Activated CD4-positive, alpha-beta T cell treated with anti-CD3 and anti-CD28 coated beads, Interleukin-2, amount 50 U/mL, for 4 hours (primary cell): Measurements from ENCODE around the gene TLE5.
"Not testable (repeated sequence)": the region's sequence is repeated elsewhere in the genome, so short reads cannot be mapped to it uniquely, and the experiment has no call there.

ENCODE experiments used
- DNase-seq, 2 experiments: peaks; one replicate each; pipeline ENCODE4 v3.0.0-alpha.2; 2020

TLE5 gene

DNA sequence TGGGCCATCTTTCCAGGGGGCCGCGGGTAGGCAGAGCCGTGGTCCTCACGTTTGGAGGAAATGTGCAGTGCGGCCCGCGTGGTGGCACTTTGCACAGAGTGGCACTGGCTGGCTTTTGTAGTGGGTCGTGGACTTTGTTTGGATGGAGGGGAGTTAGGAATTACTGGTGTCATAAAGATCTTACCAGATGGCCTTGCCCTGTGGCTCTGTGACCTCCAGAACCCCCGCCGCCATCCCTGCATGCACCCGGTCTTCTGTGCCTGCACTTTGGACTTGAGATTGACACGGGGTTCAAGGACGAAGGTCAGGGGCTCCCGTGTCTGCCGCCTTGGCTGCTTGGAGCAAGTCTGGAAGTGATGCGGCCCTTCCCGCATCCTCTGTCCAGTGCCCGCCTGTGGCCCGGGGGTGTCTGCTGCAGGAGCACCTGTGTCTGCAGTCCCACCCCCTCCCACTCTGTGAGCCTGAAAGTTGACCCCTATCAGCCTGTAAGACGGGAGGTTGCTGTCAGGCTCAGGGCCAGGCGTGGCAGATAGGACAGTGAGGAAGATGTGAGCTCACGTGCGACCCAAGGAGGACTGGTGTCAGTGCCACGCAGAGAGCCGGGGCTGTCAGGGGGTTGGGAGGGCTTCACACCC, 34.1 kb upstream of the TLE5 start:
- no peak for DNase-seq

- peak; percentile 60 to 71 for DNase-seq
These were observed 33.3 kb upstream of the TLE5 start for GRCh38 chr19:3095441-3096191.

GRCh38 chr19:3094601-3095440, 32.5 kb upstream of the TLE5 start:
- DNase-seq: peak in 1 of 2 experiments; percentile 9

DNA sequence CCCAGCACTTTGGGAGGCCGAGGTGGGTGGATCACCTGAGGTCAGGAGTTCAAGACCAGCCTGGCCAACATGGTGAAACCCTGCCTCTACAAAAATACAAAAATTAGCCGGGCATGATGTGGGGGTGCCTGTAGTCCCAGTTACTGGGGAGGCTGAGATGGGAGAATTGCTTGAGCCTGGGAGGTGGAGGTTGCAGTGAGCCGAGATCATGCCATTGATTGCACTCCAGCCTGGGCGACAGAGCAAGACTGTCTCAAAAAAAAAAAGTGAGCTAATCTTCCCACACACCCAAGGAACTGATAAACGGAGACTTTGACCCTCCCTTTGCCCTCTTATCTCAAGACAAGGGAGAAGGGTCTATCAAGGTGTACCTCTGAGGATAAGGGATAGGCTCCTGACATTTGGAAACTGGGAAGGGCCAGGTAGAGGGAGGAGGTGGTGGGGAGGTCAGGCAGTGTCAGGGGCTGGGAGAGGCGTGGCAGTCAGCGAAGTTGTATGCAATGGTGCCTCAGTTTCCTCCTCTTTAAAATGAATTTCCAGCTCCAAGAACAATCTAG, 27.1 kb upstream of the TLE5 start:
- not testable (repeated sequence) for DNase-seq

DNA sequence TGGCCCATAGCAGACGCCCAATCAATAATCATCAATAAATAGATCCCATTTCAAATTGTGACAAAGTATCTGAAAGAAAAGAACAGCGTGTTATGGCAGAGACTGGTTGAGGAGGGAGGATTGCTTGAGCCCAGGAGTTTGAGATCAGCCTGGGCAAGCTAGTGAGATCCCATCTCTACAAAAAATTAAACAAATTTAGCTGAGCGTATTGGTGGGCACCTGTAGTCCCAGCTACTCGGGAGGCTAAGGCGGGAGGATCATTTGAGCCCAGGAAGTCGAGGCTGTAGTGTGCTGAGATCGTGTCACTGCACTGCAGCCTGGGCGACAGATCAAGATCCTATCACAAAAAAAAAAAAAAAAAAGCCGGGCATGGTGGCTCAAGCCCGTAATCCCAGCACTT, 25.5 kb upstream of the TLE5 start:
- DNase-seq: no peak

DNA sequence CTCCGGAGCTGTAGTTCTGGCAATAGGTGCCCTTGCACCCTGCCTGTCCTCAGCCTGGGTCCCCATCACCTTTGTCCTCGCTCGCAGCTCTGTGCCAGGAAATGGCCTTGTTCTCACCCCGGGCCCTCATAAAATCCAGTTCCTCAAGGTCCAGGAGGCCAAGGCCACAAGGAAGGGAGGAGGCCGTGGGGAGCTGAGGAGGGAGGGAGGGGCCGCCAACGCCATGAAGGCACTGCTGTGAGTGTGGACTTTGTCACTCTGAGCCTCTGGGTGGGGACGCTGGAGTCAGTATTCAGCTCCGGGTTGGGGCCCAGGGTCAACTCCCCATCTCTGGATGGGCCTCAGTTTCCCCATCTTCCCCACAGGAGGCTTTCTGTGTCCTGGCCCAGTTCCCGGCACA, 22.6 kb upstream of the TLE5 start:
- DNase-seq: no peak

GRCh38 chr19:3083964-3084363, 21.7 kb upstream of the TLE5 start:
- DNase-seq: no peak

DNA sequence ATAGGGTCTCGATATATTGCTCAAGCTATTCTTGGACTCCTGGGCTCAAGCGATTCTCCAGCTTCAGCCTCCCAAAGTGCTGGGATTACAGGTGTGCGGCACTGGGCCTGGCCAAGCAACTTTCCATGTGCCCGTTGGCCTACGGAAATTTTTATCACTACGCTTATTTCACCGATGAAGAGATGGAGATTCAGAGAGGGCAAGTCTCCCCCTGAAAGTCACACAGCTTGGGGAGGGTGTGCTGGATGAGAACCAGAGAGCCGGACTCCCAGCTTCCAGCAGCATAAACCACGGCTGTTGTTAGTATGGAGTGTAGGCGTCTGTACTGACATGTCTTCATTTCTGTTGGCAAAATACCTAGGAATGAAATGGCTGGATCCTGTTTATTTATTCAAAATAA, 20.0 kb upstream of the TLE5 start:
- DNase-seq: no peak

- DNase-seq: no peak
These were observed 18.0 kb upstream of the TLE5 start for GRCh38 chr19:3080286-3080685.

- no peak for DNase-seq
These were observed 17.3 kb upstream of the TLE5 start for GRCh38 chr19:3079578-3079977.

DNA sequence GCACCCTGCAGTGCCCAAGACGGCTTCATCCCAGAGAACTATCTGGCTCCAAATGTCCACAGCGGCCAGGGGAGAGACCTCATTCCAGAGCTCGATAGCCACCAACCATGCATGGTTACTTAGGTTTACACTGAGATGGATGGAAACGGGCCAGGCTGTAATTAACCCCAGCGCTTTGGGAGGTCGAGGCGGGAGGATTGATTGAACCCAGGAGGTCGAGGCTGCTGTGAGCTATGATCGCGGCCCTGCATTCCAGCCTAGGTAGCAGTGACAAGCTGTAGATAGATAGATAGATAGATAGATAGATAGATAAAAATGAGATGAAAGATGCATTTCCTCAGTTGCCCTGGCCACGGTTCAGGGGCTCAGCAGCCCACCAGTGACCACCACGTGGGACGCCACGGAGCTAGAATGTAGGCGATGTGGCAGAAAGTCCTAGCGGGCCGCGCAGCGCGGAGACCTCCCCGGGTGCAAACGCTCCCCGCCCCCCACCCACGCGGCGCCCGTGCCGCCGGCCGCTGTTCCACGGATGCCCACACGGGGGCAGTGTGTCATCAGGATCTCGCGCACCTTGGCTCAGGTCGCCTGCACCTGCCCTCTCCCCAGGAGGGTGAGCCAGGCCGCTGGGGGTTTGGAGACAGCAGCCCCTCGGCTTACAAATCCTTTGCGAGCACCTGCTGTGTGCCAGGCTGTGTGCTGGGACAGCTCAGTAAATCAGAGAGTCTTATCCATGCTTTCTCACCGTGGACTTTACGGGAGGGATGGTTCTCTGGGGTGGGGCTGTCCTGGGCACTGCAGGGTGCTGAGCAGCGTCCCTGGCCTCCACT, 13.5 kb upstream of the TLE5 start:
- DNase-seq: peak; percentile 73 to 77

- no peak for DNase-seq
These were observed 11.8 kb upstream of the TLE5 start for GRCh38 chr19:3073931-3074595.

DNA sequence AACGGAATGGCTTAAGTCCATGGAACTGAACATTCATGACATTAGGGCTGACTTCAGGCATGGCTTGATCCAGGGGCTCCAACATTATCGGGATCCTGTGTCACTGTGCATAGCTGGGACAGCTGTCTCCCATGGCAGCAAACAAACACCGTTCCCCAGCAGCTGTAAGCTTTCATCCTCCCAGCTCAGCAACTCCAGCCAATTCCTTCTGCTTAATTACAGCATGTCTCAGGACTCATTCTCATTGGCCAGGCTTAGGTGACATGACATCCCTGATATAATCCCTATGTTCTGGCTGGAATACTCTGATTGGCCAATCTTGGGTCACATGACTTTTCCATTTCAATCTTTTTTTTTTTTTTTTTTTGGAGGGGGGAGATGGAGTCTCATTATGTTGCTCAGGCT, 10.9 kb upstream of the TLE5 start:
- DNase-seq: no peak

GRCh38 chr19:3071768-3072167, 9.5 kb upstream of the TLE5 start:
- DNase-seq: no peak

DNA sequence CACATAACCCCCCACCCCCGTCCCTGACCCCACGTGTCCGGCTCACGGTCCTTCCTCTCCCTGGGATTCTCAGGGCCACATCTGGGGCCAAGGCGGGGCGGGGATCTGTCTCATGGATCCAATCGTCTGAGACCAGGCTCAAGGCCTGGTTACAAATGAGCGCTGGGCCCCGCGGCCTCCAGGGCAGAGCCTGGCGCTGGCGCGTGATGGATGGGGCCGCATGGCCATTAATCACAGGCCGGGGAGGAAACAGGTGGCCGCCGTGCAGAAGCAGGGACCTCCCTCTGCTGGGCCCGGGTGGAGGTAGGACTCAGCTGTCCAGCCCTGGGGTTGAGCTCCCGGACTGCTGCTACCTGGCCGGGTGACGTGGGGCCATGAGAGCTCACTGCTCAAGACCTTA, 5.8 kb upstream of the TLE5 start:
- no peak for DNase-seq

DNA sequence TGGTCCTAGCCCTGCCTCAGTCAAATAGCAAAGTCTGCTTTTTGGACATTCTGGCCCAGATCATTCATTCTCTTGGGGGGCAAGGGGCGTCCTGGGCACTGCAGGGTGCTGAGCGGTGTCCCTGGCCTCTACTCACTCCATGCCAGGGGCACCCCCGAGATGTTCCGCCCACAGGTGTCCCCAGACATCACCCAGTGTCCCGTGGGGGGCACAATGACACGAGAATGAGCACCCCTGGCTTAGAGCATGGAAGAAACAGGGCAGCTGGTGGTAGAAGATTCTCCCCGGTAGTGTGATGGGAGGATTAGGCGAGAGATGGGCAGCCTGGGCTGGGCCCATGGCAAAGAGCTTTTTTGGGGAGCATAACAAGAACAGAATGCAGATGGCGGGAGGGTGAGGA, 5.3 kb upstream of the TLE5 start:
- DNase-seq: no peak

- no peak for DNase-seq
These were observed 4.3 kb upstream of the TLE5 start for GRCh38 chr19:3066482-3067049.

DNA sequence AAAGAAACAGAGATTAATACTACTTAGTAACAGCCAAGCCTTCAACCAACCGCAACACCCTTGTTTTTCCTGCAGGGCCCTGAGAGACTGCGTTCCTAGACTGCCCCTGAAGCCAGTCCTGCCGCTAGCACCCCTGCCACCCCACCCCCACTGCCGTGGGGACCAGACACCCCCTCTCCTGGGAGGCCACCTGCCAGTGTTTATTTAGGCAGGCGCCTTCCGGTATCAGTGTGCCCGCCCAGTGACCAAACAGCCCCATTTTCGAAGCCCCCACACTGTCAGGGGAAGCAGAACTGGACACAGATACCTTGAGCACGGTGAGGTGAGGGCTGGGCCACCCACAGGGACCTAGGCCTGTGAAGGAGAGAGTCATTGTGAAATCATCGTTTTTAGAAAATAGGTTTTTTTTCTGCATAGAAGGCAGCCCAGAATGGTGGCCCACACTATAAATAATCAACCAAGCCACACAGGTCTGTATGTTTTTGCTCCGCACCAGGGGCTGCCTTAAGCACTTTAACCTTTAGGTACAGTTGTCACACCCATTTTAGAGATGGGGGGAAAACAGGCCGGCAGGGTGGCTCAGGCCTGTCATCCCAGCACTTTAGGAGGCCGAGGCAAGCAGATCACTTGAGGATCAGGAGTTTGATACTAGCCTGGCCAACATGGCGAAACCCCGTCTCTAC, 3.5 kb upstream of the TLE5 start:
- no peak for DNase-seq

DNA sequence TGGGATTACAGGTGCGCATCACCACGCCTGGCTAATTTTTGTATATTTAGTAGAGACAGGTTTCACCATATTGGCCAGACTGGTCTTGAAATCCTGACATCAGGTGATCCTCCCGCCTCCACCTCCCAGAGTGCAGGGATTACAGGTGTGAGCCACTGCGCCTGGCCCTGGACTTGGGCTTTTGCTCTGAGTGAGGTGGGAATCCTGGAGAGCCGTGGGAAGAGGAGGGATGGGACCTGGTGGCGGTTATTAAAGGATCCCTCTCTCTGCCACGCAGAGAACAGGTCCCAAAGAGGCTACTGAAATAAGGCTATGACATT, 1.7 kb upstream of the TLE5 start:
- DNase-seq: no peak

GRCh38 chr19:3061182-3062161, 823 bp downstream of the TLE5 start:
- DNase-seq: peak; percentile 59 to 63
